HepG2 (cell line): ENCODE measurements around the gene EFNA4. TPM values are rescaled to one million over a fixed set of nuclear protein-coding genes. Genes with fewer than 3 reads are reported as not detected.

ENCODE experiments used
- ATAC-seq: fragments of 200-7000 bp; cut with Tn5 transposase; 3 replicates; pipeline ENCODE4 v1.9.1; 2020; ENCODE audit warnings: mild to moderate bottlenecking, moderate library complexity
- BruUV-seq: library from RNA; stranded (reverse); fragments of 400-500 nt; replicated peaks from 2 replicates; lab custom pipeline; 2021; lab: Mats Ljungman, UMichigan
- CTCF ChIA-PET: fragments of 300-600 bp; formaldehyde crosslinking; extraction: SDS; loops from one replicate; lab custom pipeline; 2021; ENCODE audit warnings: low total read pairs, inconsistent platforms, low intra/inter-chr PET ratio; lab: Yijun Ruan, JAX
- POLR2A ChIA-PET: fragments of 350-600 bp; sonication (Branson Sonifier 250); formaldehyde crosslinking; loops from one replicate; lab custom pipeline; 2020; ENCODE audit warnings: antibody characterized with exemption, inconsistent platforms; lab: Yijun Ruan, JAX
- DNase-seq: peaks from one replicate; pipeline ENCODE4 v3.0.0-alpha.2; 2015; ENCODE audit warnings: low spot score
- FAIRE-seq: peaks from 3 replicates; lab custom pipeline; 2011; peaks lifted over from hg19 to GRCh38; lab: Jason Lieb, UNC
- H2AFZ ChIP-seq: one replicate; pipeline ENCODE4 v1.6.1; 2011; ENCODE audit warnings: low read length, inconsistent platforms
- H3K27ac ChIP-seq: fragments of 300-600 bp; 3 replicates; pipeline ENCODE4 v1.8.0; 2011; ENCODE audit warnings: mixed run types, mild to moderate bottlenecking, mixed read lengths, low read length, inconsistent platforms; ENCODE audit not compliant: insufficient read depth; ENCODE audit errors: extremely low read length
- H3K27me3 ChIP-seq, 2 experiments: fragments of 200-600 bp in 1 of 2; 2 replicates in 1 of 2; 3 replicates in 1 of 2; pipeline versions ENCODE4 v1.6.0 to v1.8.0; 2011; ENCODE audit warnings: low read length in 2 of 2, mild to moderate bottlenecking in 2 of 2, moderate library complexity in 2 of 2, inconsistent platforms in 1 of 2; ENCODE audit not compliant: insufficient read depth in 2 of 2, control insufficient read depth in 1 of 2
- H3K36me3 ChIP-seq, 2 experiments: fragments of 200-600 bp in 1 of 2; replicated peaks in 1 of 2; 2 replicates in 1 of 2; 3 replicates in 1 of 2; pipeline versions ENCODE4 v1.5.1 to v1.8.0; 2011; ENCODE audit warnings: low read length in 2 of 2, inconsistent platforms in 1 of 2; ENCODE audit not compliant: insufficient read depth in 2 of 2, control insufficient read depth in 1 of 2
- H3K4me1 ChIP-seq: 2 replicates; pipeline ENCODE4 v1.5.1; 2012; ENCODE audit warnings: low read length, inconsistent platforms; ENCODE audit not compliant: insufficient read depth
- H3K4me2 ChIP-seq: 2 replicates; pipeline ENCODE4 v1.6.0; 2011; ENCODE audit warnings: low read depth, low read length, inconsistent platforms
- H3K4me3 ChIP-seq, 3 experiments: fragments of 200-600 bp in 1 of 3; sonication (generic), shearing (Covaris generic) in 1 of 3; replicated peaks in 1 of 3; 2 replicates each; pipeline ENCODE4 v1.5.1; 2011 to 2016; ENCODE audit warnings: low read length in 3 of 3, inconsistent platforms in 2 of 3, low read depth in 2 of 3, mild to moderate bottlenecking in 2 of 3, control low read depth in 1 of 3, mixed read lengths in 1 of 3; ENCODE audit not compliant: insufficient read depth in 1 of 3
- H3K79me2 ChIP-seq: one replicate; pipeline ENCODE4 v1.6.1; 2011; ENCODE audit warnings: low read length, inconsistent platforms; ENCODE audit not compliant: insufficient read depth
- H3K9ac ChIP-seq: 2 replicates; pipeline ENCODE4 v1.6.0; 2011; ENCODE audit warnings: mild to moderate bottlenecking, low read depth, low read length, inconsistent platforms; ENCODE audit not compliant: insufficient read depth
- H3K9me3 ChIP-seq: 2 replicates; pipeline ENCODE4 v1.5.1; 2012; ENCODE audit warnings: mild to moderate bottlenecking, low read length
- H4K20me1 ChIP-seq: 2 replicates; pipeline ENCODE4 v1.6.0; 2011; ENCODE audit warnings: inconsistent platforms, mild to moderate bottlenecking, low read length, moderate library complexity; ENCODE audit not compliant: insufficient read depth
- FOSL2 ChIP-seq: sonication (generic); formaldehyde crosslinking; IDR thresholded peaks from 2 replicates; pipeline ENCODE4 v1.4.0; 2020; ENCODE audit warnings: missing genetic modification reagents
- GATAD2A ChIP-seq: IDR thresholded peaks from 2 replicates; pipeline ENCODE4 v1.6.1; 2016
- HNF4A ChIP-seq: sonication (generic); formaldehyde crosslinking; IDR thresholded peaks from 2 replicates; pipeline ENCODE4 v1.4.0; 2020; ENCODE audit warnings: missing genetic modification reagents
- MXD4 ChIP-seq: IDR thresholded peaks from 2 replicates; pipeline ENCODE4 v1.6.1; 2016; ENCODE audit warnings: mild to moderate bottlenecking, missing biosample characterization, missing genetic modification reagents
- RARG ChIP-seq: sonication (generic); formaldehyde crosslinking; IDR thresholded peaks from 2 replicates; pipeline ENCODE4 v1.4.0; 2020; ENCODE audit warnings: low read depth, mild to moderate bottlenecking, missing genetic modification reagents
- SOX13 ChIP-seq, 3 experiments: fragments of 450-650 bp in 1 of 3; sonication (generic) in 1 of 3; formaldehyde crosslinking in 1 of 3; IDR thresholded peaks in 2 of 3; conservative IDR thresholded peaks in 1 of 3; 2 replicates each; pipeline versions ENCODE4 v1.5.0 to v1.6.1; 2016 to 2020; ENCODE audit warnings: antibody characterized with exemption in 1 of 3, mild to moderate bottlenecking in 1 of 3, missing compliant biosample characterization in 1 of 3, missing genetic modification reagents in 1 of 3, moderate library complexity in 1 of 3
- SUZ12 ChIP-seq: fragments of 150-350 bp; IDR thresholded peaks from 2 replicates; pipeline ENCODE4 v1.6.1; 2014; ENCODE audit warnings: low read depth, low read length
- TBP ChIP-seq: sonication (generic); formaldehyde crosslinking; IDR thresholded peaks from 2 replicates; pipeline ENCODE4 v1.5.0; 2020; ENCODE audit warnings: missing genetic modification reagents
- ZFP82 ChIP-seq: sonication (generic); formaldehyde crosslinking; IDR thresholded peaks from 2 replicates; pipeline ENCODE4 v1.5.1; 2020; ENCODE audit warnings: mild to moderate bottlenecking, missing genetic modification reagents, borderline replicate concordance
- ZMAT3 ChIP-seq: sonication (generic); formaldehyde crosslinking; conservative IDR thresholded peaks from 2 replicates; pipeline ENCODE4 v1.7.0; 2021; ENCODE audit warnings: missing genetic modification reagents
- ZMYM2 ChIP-seq: sonication (generic); formaldehyde crosslinking; IDR thresholded peaks from 2 replicates; pipeline ENCODE4 v1.8.0; 2022; ENCODE audit warnings: mild to moderate bottlenecking, missing genetic modification reagents
- ZNF30 ChIP-seq: sonication (generic); formaldehyde crosslinking; IDR thresholded peaks from 2 replicates; pipeline ENCODE4 v1.5.0; 2020; ENCODE audit warnings: mild to moderate bottlenecking, missing genetic modification reagents
- ZNF652 ChIP-seq: IDR thresholded peaks from 2 replicates; pipeline ENCODE4 v1.6.1; 2016; ENCODE audit warnings: low read depth, borderline replicate concordance
- ZSCAN12 ChIP-seq: sonication (generic); formaldehyde crosslinking; IDR thresholded peaks from 2 replicates; pipeline ENCODE4 v1.9.0; 2021; ENCODE audit warnings: mild to moderate bottlenecking, missing genetic modification reagents
- WGBS: methylation state at CpG from one replicate; pipeline ENCODE4 v1.1.6; 2017; ENCODE audit warnings: low lambda C conversion rate; 5-methylcytosine and 5-hydroxymethylcytosine counted together
- in situ Hi-C: cut with HindIII; loops from 2 replicates; pipeline ENCODE4 v1.10.0; 2017; ENCODE audit warnings: low pct_unique_long_range_greater_than_20kb; ENCODE audit not compliant: extremely low pct_ligation_motif_present
- intact Hi-C: fragments of 100-400 bp; cut with micrococcal nuclease; formaldehyde crosslinking; loops from one replicate; pipeline ENCODE4 v1.10.0; 2022; ENCODE audit not compliant: unreplicated experiment
- polyA plus RNA-seq, 8 experiments: library from polyadenylated mRNA; depleted of rRNA in 3 of 8; stranded (reverse) in 7 of 8; unstranded in 1 of 8; fragments of >200 nt; fragmentation: Illumina TruSeq in 4 of 8; extraction: Trizol in 4 of 8; gene quantifications; 2 replicates each; pipeline versions ENCODE4 v1.2.1 to v1.2.3, GENCODE V29; 2011 to 2016; ENCODE audit warnings: low read depth in 4 of 8, missing spikeins in 1 of 8, mixed read lengths in 1 of 8; ENCODE audit not compliant: insufficient read depth in 1 of 8
- total RNA-seq, 5 experiments: library from RNA; depleted of rRNA; stranded (reverse); fragments of >200 nt; fragmentation: Illumina TruSeq; extraction: Trizol; gene quantifications; 2 replicates each; pipeline ENCODE4 v1.2.3, GENCODE V29; 2016; ENCODE audit warnings: low read depth in 1 of 5

The EFNA4 gene
- total and polyA plus RNA-seq, 2 of the 13 experiments (the other 11 are each of a cell fraction or from before 2014, with no cell fraction given): 12.0 to 17.2 TPM

GRCh38 chr1:155064832-155065429 is 1.4 kb downstream of the EFNA4 start:
- no peak for TF ChIP-seq RARG (CRISPR knock-in tag)
- no peak for TF ChIP-seq SOX13 (IDR thresholded peaks at IDR 0.05)
- TF ChIP-seq SOX13 (CRISPR knock-in tag; conservative IDR thresholded peaks at IDR 0.05 in 1 of 2, IDR thresholded peaks at IDR 0.05 in 1 of 2): peak in 1 of 2 experiments; percentile 31; a peak in 1 of 4 replicates
- no peak for TF ChIP-seq ZFP82 (CRISPR knock-in tag)
- TF ChIP-seq HNF4A: peak; percentile 25; the same call in 1 of the 2 replicates
- TF ChIP-seq ZMAT3 (CRISPR knock-in tag): no peak
- no peak for TF ChIP-seq TBP
- TF ChIP-seq GATAD2A (CRISPR knock-in tag): 0 out of 2 replicates have a peak, but pooled peaks have one; percentile 20
- no peak for TF ChIP-seq ZNF652 (CRISPR knock-in tag)
- no peak for TF ChIP-seq ZNF30 (CRISPR knock-in tag)
- TF ChIP-seq ZSCAN12: no peak
- TF ChIP-seq ZMYM2: 0 out of 2 replicates have a peak, but pooled peaks have one; percentile 13
- TF ChIP-seq FOSL2 (CRISPR knock-in tag): no peak
- TF ChIP-seq SUZ12: no peak
- TF ChIP-seq MXD4 (CRISPR knock-in tag): no peak
- in situ Hi-C loops: loop anchor here (5.0 kb wide), 1 partner anchor 83 kb away; the partner anchor contains the start of gene FLAD1
- peak overlapping the region; percentile 20 for H3K9ac ChIP-seq
- DNase-seq (peak; percentile 38), FAIRE-seq (peak; percentile 62), ATAC-seq (no peak)
- H3K4me3 ChIP-seq: peak overlapping the region in 2 of 3 experiments; percentile 83 to 91; a peak in 1 of 6 replicates
- ChIA-PET CTCF (interaction anchor here (4.0 kb wide), 1 partner anchor 20 kb away, joined by 39 read pairs; no protein-coding TSS in a partner anchor), POLR2A (interaction anchor here (0.7 to 3.0 kb wide), 9 partner anchors 12 to 649 kb away, joined by 3 to 11 read pairs (median 3); partner anchors contain the start of genes ADAM15 and EFNA3)
- H3K27ac ChIP-seq: peak overlapping the region; percentile 92
- H2AFZ ChIP-seq: no peak overlapping the region
- peaks cover 3 to 9% of the 10 kb centered on the region in 2 experiments; a peak in 3 of 5 replicates for H3K36me3 ChIP-seq
- WGBS: 48% methylated on average over 5 of the region's 5 CpGs
- BruUV-seq: no TSS peak
- no peaks in the 10 kb centered on the region for H3K27me3 ChIP-seq
- no peaks in the 10 kb centered on the region for H3K9me3 ChIP-seq
- peaks cover 9% of the 10 kb centered on the region for H3K79me2 ChIP-seq
- no peaks in the 10 kb centered on the region for H4K20me1 ChIP-seq
- H3K4me2 ChIP-seq: peak overlapping the region; percentile 100
- intact Hi-C loops: loop anchor here (5.0 kb wide), 1 partner anchor 68 kb away; no protein-coding TSS in a partner anchor
- H3K4me1 ChIP-seq: peaks cover 36% of the 10 kb centered on the region
